K562 (cell line): ENCODE data around the gene VPS26A. TPM values are rescaled to one million over a fixed set of nuclear protein-coding genes. Genes with fewer than 3 reads are reported as not detected.

Source experiments
- ATAC-seq: fragments of 200-7000 bp; cut with Tn5 transposase; 3 replicates; pipeline ENCODE4 v1.9.1; 2020; ENCODE audit warnings: moderate library complexity
- BruUV-seq: library from RNA; stranded (reverse); fragments of 400-500 nt; replicated peaks from 2 replicates; lab custom pipeline; 2021; lab: Mats Ljungman, UMichigan
- CTCF ChIA-PET: fragments of 300-600 bp; formaldehyde crosslinking; extraction: SDS; loops from one replicate; lab custom pipeline; 2021; ENCODE audit warnings: low intra/inter-chr PET ratio; lab: Yijun Ruan, JAX
- POLR2A ChIA-PET: fragments of 300-600, 350-650 bp; sonication (Branson Sonifier 250); formaldehyde crosslinking; extraction: SDS; loops from one replicate; lab custom pipeline; 2021; ENCODE audit warnings: antibody characterized with exemption, inconsistent platforms; lab: Yijun Ruan, JAX
- DNase-seq, 4 experiments: peaks; one replicate each; pipeline versions ENCODE4 v3.0.0 to v3.0.0-alpha.2; 2011 to 2018; ENCODE audit warnings: low spot score in 3 of 4, mixed read lengths in 3 of 4; ENCODE audit errors: extremely low read depth in 1 of 4
- FAIRE-seq: peaks from 2 replicates; lab custom pipeline; 2011; peaks lifted over from hg19 to GRCh38; lab: Jason Lieb, UNC
- H2AFZ ChIP-seq: 2 replicates; pipeline ENCODE4 v1.6.0; 2011; ENCODE audit warnings: low read depth, low read length, control low read depth, inconsistent platforms
- H3K27ac ChIP-seq: fragments of 200-600 bp; 3 replicates; pipeline ENCODE4 v1.8.0; 2011; ENCODE audit warnings: low read depth, mild to moderate bottlenecking, control low read depth, inconsistent platforms, low read length, moderate library complexity, mixed read lengths; ENCODE audit errors: extremely low read depth
- H3K27me3 ChIP-seq, 2 experiments: fragments of 300-600 bp in 1 of 2; 2 replicates in 1 of 2; 3 replicates in 1 of 2; pipeline versions ENCODE4 v1.6.0 to v1.8.0; 2011; ENCODE audit warnings: inconsistent platforms in 2 of 2, low read length in 2 of 2, mild to moderate bottlenecking in 1 of 2, mixed read lengths in 1 of 2, moderate library complexity in 1 of 2; ENCODE audit not compliant: control insufficient read depth in 2 of 2, insufficient read depth in 2 of 2
- H3K36me3 ChIP-seq: fragments of 300-600 bp; 3 replicates; pipeline ENCODE4 v1.8.0; 2011; ENCODE audit warnings: mild to moderate bottlenecking, low read length, inconsistent platforms; ENCODE audit not compliant: control insufficient read depth, insufficient read depth
- H3K4me1 ChIP-seq, 2 experiments: fragments of 200-600 bp in 1 of 2; replicated peaks in 1 of 2; 2 replicates in 1 of 2; 3 replicates in 1 of 2; pipeline versions ENCODE4 v1.5.1 to v1.8.0; 2011; ENCODE audit warnings: inconsistent platforms in 2 of 2, low read length in 2 of 2, mild to moderate bottlenecking in 1 of 2, mixed read lengths in 1 of 2, moderate library complexity in 1 of 2; ENCODE audit not compliant: control insufficient read depth in 2 of 2, insufficient read depth in 2 of 2
- H3K4me2 ChIP-seq: 2 replicates; pipeline ENCODE4 v1.6.1; 2011; ENCODE audit warnings: low read length, control low read depth, inconsistent platforms, mixed read lengths; ENCODE audit not compliant: insufficient read depth
- H3K4me3 ChIP-seq: fragments of 200-600 bp; sonication (generic), shearing (Covaris generic); 2 replicates; pipeline ENCODE4 v1.5.1; 2016; ENCODE audit warnings: control low read depth, inconsistent platforms
- H3K79me2 ChIP-seq: fragments of 200-600 bp; 3 replicates; pipeline ENCODE4 v1.8.0; 2011; ENCODE audit warnings: low read length, inconsistent platforms; ENCODE audit not compliant: control insufficient read depth, insufficient read depth
- H3K9ac ChIP-seq, 2 experiments: 2 replicates each; pipeline versions ENCODE4 v1.6.0 to v1.6.1; 2011; ENCODE audit warnings: low read depth in 2 of 2, low read length in 2 of 2, control low read depth in 1 of 2, inconsistent platforms in 1 of 2, mild to moderate bottlenecking in 1 of 2, mixed read lengths in 1 of 2; ENCODE audit not compliant: insufficient read depth in 1 of 2
- H3K9me1 ChIP-seq: one replicate; pipeline ENCODE4 v1.6.0; 2011; ENCODE audit warnings: inconsistent platforms, mild to moderate bottlenecking, low read length, moderate library complexity; ENCODE audit not compliant: control insufficient read depth, insufficient read depth
- H3K9me3 ChIP-seq: replicated peaks from 2 replicates; pipeline ENCODE4 v1.5.1; 2011; ENCODE audit warnings: low read depth, low read length, inconsistent platforms; ENCODE audit not compliant: control insufficient read depth, insufficient read depth
- H4K20me1 ChIP-seq: replicated peaks from 2 replicates; pipeline ENCODE4 v1.6.1; 2011; ENCODE audit warnings: low read length, inconsistent platforms, mixed read lengths; ENCODE audit not compliant: control insufficient read depth, insufficient read depth
- CBX2 ChIP-seq: fragments of 200-600 bp; sonication (generic); IDR thresholded peaks from one replicate; pipeline ENCODE4 v1.6.1; 2012; ENCODE audit warnings: mild to moderate bottlenecking, low read length, inconsistent platforms; ENCODE audit not compliant: insufficient read depth, poor library complexity, severe bottlenecking
- CBX8 ChIP-seq: fragments of 200-600 bp; sonication (generic); IDR thresholded peaks from 2 replicates; pipeline ENCODE4 v1.6.1; 2012; ENCODE audit warnings: borderline replicate concordance, mixed run types, low read depth, mild to moderate bottlenecking, moderate library complexity, mixed read lengths, low read length, control low read depth, inconsistent platforms; ENCODE audit not compliant: poor library complexity, severe bottlenecking; ENCODE audit errors: extremely low read depth
- EHMT2 ChIP-seq: fragments of 450-650 bp; IDR thresholded peaks from 2 replicates; pipeline ENCODE4 v1.6.1; 2018; ENCODE audit warnings: antibody characterized with exemption
- FOSL1 ChIP-seq: fragments of 200-800 bp; sonication (Bioruptor generic); conservative IDR thresholded peaks from 2 replicates; pipeline ENCODE4 v1.6.1; 2016; ENCODE audit warnings: missing genetic modification characterization, missing compliant biosample characterization
- GABPB1 ChIP-seq: sonication (generic); formaldehyde crosslinking; IDR thresholded peaks from 2 replicates; pipeline ENCODE4 v1.8.0; 2022; ENCODE audit warnings: mild to moderate bottlenecking, missing genetic modification reagents
- HSF4 ChIP-seq: fragments of 250-450 bp; sonication (Bioruptor Pico); IDR thresholded peaks from 2 replicates; pipeline ENCODE4 v2.1.2; 2022; ENCODE audit warnings: mild to moderate bottlenecking, moderate library complexity, borderline replicate concordance
- ILF3 ChIP-seq: fragments of 450-650 bp; IDR thresholded peaks from 2 replicates; pipeline ENCODE4 v1.6.1; 2018; ENCODE audit warnings: antibody characterized with exemption, mild to moderate bottlenecking, moderate library complexity, borderline replicate concordance
- NCOA1 ChIP-seq: fragments of 450-650 bp; IDR thresholded peaks from 2 replicates; pipeline ENCODE4 v1.6.1; 2016; ENCODE audit warnings: low read depth
- NFE2 ChIP-seq: IDR thresholded peaks from 2 replicates; pipeline ENCODE4 v1.6.1; 2014; ENCODE audit warnings: antibody characterized with exemption, low read depth
- RCOR1 ChIP-seq, 2 experiments: IDR thresholded peaks; 2 replicates each; pipeline ENCODE4 v1.6.1; 2012; ENCODE audit warnings: low read depth in 2 of 2, low read length in 2 of 2, borderline replicate concordance in 1 of 2, improper control_type of control experiment in 1 of 2
- SETDB1 ChIP-seq: IDR thresholded peaks from one replicate; pipeline ENCODE4 v1.6.1; 2012; ENCODE audit warnings: low read length, control low read depth, inconsistent platforms
- SMAD2 ChIP-seq: fragments of 150-350 bp; IDR thresholded peaks from 2 replicates; pipeline ENCODE4 v1.6.1; 2014; ENCODE audit warnings: low read depth, mild to moderate bottlenecking, low read length
- SNIP1 ChIP-seq: fragments of 450-650 bp; IDR thresholded peaks from 2 replicates; pipeline ENCODE4 v1.7.1; 2017; ENCODE audit warnings: low read depth, mild to moderate bottlenecking
- SUPT5H ChIP-seq: fragments of 450-650 bp; IDR thresholded peaks from 2 replicates; pipeline ENCODE4 v1.6.1; 2016
- TBL1XR1 ChIP-seq, 2 experiments: IDR thresholded peaks; 2 replicates each; pipeline ENCODE4 v1.6.1; 2012; ENCODE audit warnings: improper control_type of control experiment in 2 of 2, low read length in 2 of 2, mild to moderate bottlenecking in 1 of 2
- ZBTB8A ChIP-seq: fragments of 450-650 bp; IDR thresholded peaks from 2 replicates; pipeline ENCODE4 v1.6.1; 2018; ENCODE audit warnings: mild to moderate bottlenecking, moderate library complexity; ENCODE audit not compliant: partially characterized antibody
- ZNF445 ChIP-seq: fragments of 250-450 bp; sonication (Bioruptor Pico); IDR thresholded peaks from 2 replicates; pipeline ENCODE4 v1.4.0; 2020; ENCODE audit warnings: low read depth, mild to moderate bottlenecking, moderate library complexity
- WGBS: fragments of 100-300 bp; shearing (Covaris generic); methylation state at CpG from one replicate; pipeline ENCODE4 v1.1.6; 2016; ENCODE audit warnings: low coverage, mixed read lengths; ENCODE audit not compliant: insufficient coverage; ENCODE audit errors: missing lambda C conversion rate; 5-methylcytosine and 5-hydroxymethylcytosine counted together
- in situ Hi-C: fragments of 300-500 bp; cut with MboI; formaldehyde crosslinking; loops from 4 replicates; pipeline ENCODE4 v1.15.0; 2018; ENCODE audit warnings: inconsistent platforms, mixed read lengths
- intact Hi-C: fragments of 100-400 bp; cut with micrococcal nuclease; formaldehyde crosslinking; loops from 2 replicates; pipeline ENCODE4 v1.14.2; 2022
- polyA plus RNA-seq, 8 experiments: library from polyadenylated mRNA; depleted of rRNA in 4 of 8; stranded (reverse) in 5 of 8; unstranded in 3 of 8; fragments of >200 nt; fragmentation: Nextera tagmentation in 2 of 8; fragmentation: Illumina TruSeq in 1 of 8; extraction: Ambion mirVana in 2 of 8; extraction: Trizol in 1 of 8; gene quantifications; 2 replicates each; pipeline versions ENCODE4 v1.2.1 to v1.2.3, GENCODE V29; 2011 to 2014; ENCODE audit warnings: inconsistent platforms in 1 of 8, missing spikeins in 1 of 8
- total RNA-seq, 7 experiments: library from RNA; depleted of rRNA in 6 of 7; stranded (reverse); fragments of >200 nt in 6 of 7; fragmentation: Illumina TruSeq in 2 of 7; extraction: Trizol in 2 of 7; gene quantifications; 2 replicates each; pipeline versions ENCODE4 v1.2.1 to v1.2.3, GENCODE V29; 2011 to 2021; ENCODE audit warnings: low replicate concordance in 1 of 7
- TF ChIP-seq, protein P1 (sequence below): fragments of 250-450 bp; sonication (Bioruptor Pico); IDR thresholded peaks from 2 replicates; pipeline ENCODE4 v1.9.0; 2021; ENCODE audit warnings: mild to moderate bottlenecking, inconsistent platforms

The VPS26A gene
- total and polyA plus RNA-seq, 9 of the 15 experiments (the other 6 are each of a cell fraction or from before 2014, with no cell fraction given) = 47.1 to 137 (median 69.3) TPM

DNA sequence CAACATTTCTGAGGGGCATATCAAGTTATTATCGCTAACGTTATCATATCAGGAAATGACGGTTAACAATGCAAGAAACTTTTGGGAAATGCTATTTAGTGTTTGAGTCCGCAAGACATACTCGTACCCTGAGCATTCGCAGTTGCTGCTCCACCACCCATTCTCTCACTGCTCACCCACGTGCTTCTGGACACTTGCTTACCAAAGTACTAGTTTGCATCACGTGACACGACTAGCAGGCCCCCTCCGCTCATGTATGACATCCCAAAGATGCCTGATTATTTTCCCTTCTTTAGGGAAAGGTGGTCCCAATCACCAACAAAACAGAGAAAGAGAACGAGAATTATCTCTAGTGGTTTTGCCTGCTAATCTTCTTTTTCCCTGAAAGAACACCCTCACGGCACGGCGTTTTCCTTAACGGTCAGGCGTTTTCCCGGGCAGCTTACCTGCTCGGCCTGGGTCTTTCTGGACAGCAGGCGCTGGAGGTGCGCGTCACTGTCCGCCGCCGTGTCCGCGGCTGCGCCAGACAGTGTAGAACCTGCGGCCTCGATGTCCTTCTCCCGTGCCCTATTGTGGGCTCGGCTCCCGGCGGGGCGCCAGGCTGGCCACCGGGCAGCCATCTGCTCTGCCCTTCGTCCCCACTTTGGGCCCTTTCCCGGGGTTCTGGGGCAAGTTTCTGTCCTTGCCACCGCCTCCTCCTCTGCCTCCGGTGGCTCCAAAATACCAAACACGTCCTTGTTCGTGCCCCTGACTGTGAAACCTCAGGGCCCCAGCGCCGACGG, 56.0 kb downstream of the VPS26A start, which contains the start of gene SUPV3L1:
Gene SUPV3L1, plus strand, starts transcription at position 492 of the 782 bp plus-strand sequence. Its CDS starts 58 bp downstream, at position 550.
- ChIA-PET POLR2A (interaction anchor here (0.6 to 2.0 kb wide), 13 partner anchors 13 to 773 kb away, joined by 3 to 5 read pairs (median 3); partner anchors contain the start of gene RUFY2), CTCF (no interaction called here)
- no TSS peak for BruUV-seq
- ATAC-seq (peak; percentile 88), FAIRE-seq (peak; percentile 98), DNase-seq (peak; percentile 96 to 99 (median 98))
- WGBS = under 1% methylated on average over 37 of the region's 44 CpGs
- no peaks in the 10 kb centered on the region for H3K9me3 ChIP-seq
- intact Hi-C loops = loop anchor here (1.0 kb wide), 1 partner anchor 56 kb away; the partner anchor contains the start of gene VPS26A
- peaks cover 7 to 8% of the 10 kb centered on the region in 2 experiments; a peak in 3 of 5 replicates for H3K4me1 ChIP-seq
- H4K20me1 ChIP-seq = peaks cover 4% of the 10 kb centered on the region; the same call in 1 of the 2 replicates
- in situ Hi-C loops = no loop called here
- no peaks in the 10 kb centered on the region for H3K27me3 ChIP-seq
- H3K36me3 ChIP-seq = peaks cover 29% of the 10 kb centered on the region
- peak within 1 kb of the TSS; percentile 97 to 98 for H3K9ac ChIP-seq
- H3K4me3 ChIP-seq = peak within 1 kb of the TSS; percentile 99
- H3K4me2 ChIP-seq = peak within 1 kb of the TSS; percentile 96
- peak within 1 kb of the TSS; percentile 99 for H2AFZ ChIP-seq
- H3K79me2 ChIP-seq = peaks cover 57% of the 10 kb centered on the region
- no peaks in the 10 kb centered on the region for H3K9me1 ChIP-seq
- peak within 1 kb of the TSS; percentile 99 for H3K27ac ChIP-seq
- peak in 1 of 2 experiments; percentile 3; a peak in 1 of 4 replicates for TF ChIP-seq RCOR1 (IDR thresholded peaks at IDR 0.05; ENCODE audit: borderline replicate concordance in 1 of 2, low read depth in 2 of 2, low read length in 2 of 2)
- 0 out of 2 replicates have a peak, but pooled peaks have one; percentile 20 for TF ChIP-seq SMAD2
- peak in 1 of 2 experiments; percentile 86; a peak in 2 of 4 replicates for TF ChIP-seq TBL1XR1 (IDR thresholded peaks at IDR 0.05; ENCODE audit: low read length in 2 of 2)
- TF ChIP-seq FOSL1 (tag) = peak; percentile 64; the same call in 1 of the 2 replicates
- TF ChIP-seq ILF3 = no peak; the same call in 1 of the 2 replicates
- TF ChIP-seq GABPB1 = peak; percentile 61
- TF ChIP-seq NCOA1 = no peak
- TF ChIP-seq, protein P1, sequence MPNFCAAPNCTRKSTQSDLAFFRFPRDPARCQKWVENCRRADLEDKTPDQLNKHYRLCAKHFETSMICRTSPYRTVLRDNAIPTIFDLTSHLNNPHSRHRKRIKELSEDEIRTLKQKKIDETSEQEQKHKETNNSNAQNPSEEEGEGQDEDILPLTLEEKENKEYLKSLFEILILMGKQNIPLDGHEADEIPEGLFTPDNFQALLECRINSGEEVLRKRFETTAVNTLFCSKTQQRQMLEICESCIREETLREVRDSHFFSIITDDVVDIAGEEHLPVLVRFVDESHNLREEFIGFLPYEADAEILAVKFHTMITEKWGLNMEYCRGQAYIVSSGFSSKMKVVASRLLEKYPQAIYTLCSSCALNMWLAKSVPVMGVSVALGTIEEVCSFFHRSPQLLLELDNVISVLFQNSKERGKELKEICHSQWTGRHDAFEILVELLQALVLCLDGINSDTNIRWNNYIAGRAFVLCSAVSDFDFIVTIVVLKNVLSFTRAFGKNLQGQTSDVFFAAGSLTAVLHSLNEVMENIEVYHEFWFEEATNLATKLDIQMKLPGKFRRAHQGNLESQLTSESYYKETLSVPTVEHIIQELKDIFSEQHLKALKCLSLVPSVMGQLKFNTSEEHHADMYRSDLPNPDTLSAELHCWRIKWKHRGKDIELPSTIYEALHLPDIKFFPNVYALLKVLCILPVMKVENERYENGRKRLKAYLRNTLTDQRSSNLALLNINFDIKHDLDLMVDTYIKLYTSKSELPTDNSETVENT (CRISPR knock-in tag) = peak; percentile 95
- TF ChIP-seq CBX8 = no peak
- TF ChIP-seq ZBTB8A = no peak
- no peak for TF ChIP-seq HSF4 (CRISPR knock-in tag)
- peak; percentile 99 for TF ChIP-seq NFE2
- TF ChIP-seq SETDB1 = no peak
- no peak for TF ChIP-seq ZNF445 (CRISPR knock-in tag)
- TF ChIP-seq CBX2 = no peak
- TF ChIP-seq SNIP1 = no peak
- TF ChIP-seq SUPT5H = peak; percentile 88
- TF ChIP-seq EHMT2 = no peak
